Measurements from ENCODE around the gene CDH6.

- TF ChIP-seq, protein P1, sequence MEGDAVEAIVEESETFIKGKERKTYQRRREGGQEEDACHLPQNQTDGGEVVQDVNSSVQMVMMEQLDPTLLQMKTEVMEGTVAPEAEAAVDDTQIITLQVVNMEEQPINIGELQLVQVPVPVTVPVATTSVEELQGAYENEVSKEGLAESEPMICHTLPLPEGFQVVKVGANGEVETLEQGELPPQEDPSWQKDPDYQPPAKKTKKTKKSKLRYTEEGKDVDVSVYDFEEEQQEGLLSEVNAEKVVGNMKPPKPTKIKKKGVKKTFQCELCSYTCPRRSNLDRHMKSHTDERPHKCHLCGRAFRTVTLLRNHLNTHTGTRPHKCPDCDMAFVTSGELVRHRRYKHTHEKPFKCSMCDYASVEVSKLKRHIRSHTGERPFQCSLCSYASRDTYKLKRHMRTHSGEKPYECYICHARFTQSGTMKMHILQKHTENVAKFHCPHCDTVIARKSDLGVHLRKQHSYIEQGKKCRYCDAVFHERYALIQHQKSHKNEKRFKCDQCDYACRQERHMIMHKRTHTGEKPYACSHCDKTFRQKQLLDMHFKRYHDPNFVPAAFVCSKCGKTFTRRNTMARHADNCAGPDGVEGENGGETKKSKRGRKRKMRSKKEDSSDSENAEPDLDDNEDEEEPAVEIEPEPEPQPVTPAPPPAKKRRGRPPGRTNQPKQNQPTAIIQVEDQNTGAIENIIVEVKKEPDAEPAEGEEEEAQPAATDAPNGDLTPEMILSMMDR (IDR thresholded peaks at IDR 0.05; ENCODE audit: extremely low read depth in 1 of 2, insufficient read depth in 1 of 2, low read depth in 1 of 2, low read length in 2 of 2), result no peak
- TF ChIP-seq MYC (IDR thresholded peaks at IDR 0.05; ENCODE audit: low read depth, low read length) (no peak), POLR2AphosphoS5 (IDR thresholded peaks at IDR 0.05; ENCODE audit: insufficient read depth, low read depth, low read length) (no peak)
Measured at GRCh38 chr5:31329715-31330114, 136.2 kb downstream of the CDH6 start.
